A549 (cell line): ENCODE measurements around the gene ANTKMT. TPM values are rescaled to one million over a fixed set of nuclear protein-coding genes. Genes with fewer than 3 reads are reported as not detected.

Source experiments
- ATAC-seq, 2 experiments: fragments of 200-7000 bp in 1 of 2; fragments of >200 bp in 1 of 2; cut with Nextera tagmentation in 1 of 2; cut with Tn5 transposase in 1 of 2; 3 replicates each; pipeline versions ENCODE4 v1.8.0 to v1.9.1; 2018 to 2020; ENCODE audit warnings: mild to moderate bottlenecking in 1 of 2, moderate library complexity in 1 of 2
- CTCF ChIA-PET: fragments of 300-600 bp; sonication (Branson Sonifier 250); formaldehyde crosslinking; extraction: SDS; loops from one replicate; lab custom pipeline; 2021; ENCODE audit warnings: antibody characterized with exemption, inconsistent platforms; lab: Yijun Ruan, JAX
- POLR2A ChIA-PET: fragments of 350-600 bp; formaldehyde crosslinking; extraction: SDS; loops from one replicate; lab custom pipeline; 2021; ENCODE audit warnings: antibody characterized with exemption, inconsistent platforms; lab: Yijun Ruan, JAX
- DNase-seq, 2 experiments: peaks; one replicate each; pipeline versions ENCODE4 v3.0.0 to v3.0.0-alpha.2; 2011 to 2016; ENCODE audit warnings: low read depth in 1 of 2, low spot score in 1 of 2
- FAIRE-seq: peaks from 2 replicates; lab custom pipeline; 2011; peaks lifted over from hg19 to GRCh38; lab: Jason Lieb, UNC
- H3K27ac ChIP-seq, 2 experiments: fragments of >200 bp; sonication (Bioruptor Twin); formaldehyde crosslinking; 3 replicates each; pipeline ENCODE4 v1.5.1; 2016 to 2017
- H3K4me1 ChIP-seq: fragments of >200 bp; sonication (Bioruptor Twin); formaldehyde crosslinking; 3 replicates; pipeline ENCODE4 v1.6.1; 2016
- H3K4me2 ChIP-seq: fragments of >200 bp; sonication (Bioruptor Twin); formaldehyde crosslinking; 3 replicates; pipeline ENCODE4 v1.6.1; 2016
- H3K4me3 ChIP-seq: fragments of >200 bp; sonication (Bioruptor Twin); formaldehyde crosslinking; 3 replicates; pipeline ENCODE4 v1.5.1; 2016
- H3K9me3 ChIP-seq: fragments of >200 bp; sonication (Bioruptor Twin); formaldehyde crosslinking; 3 replicates; pipeline ENCODE4 v1.6.1; 2016
- ATOH8 ChIP-seq: fragments of 250-450 bp; sonication (Bioruptor Pico); IDR thresholded peaks from 2 replicates; pipeline ENCODE4 v1.5.0; 2020; ENCODE audit warnings: low read depth, mild to moderate bottlenecking, moderate library complexity
- BCL3 ChIP-seq: fragments of >200 bp; sonication (Bioruptor Twin); formaldehyde crosslinking; IDR thresholded peaks from 3 replicates; pipeline ENCODE4 v1.6.1; 2016
- EHF ChIP-seq: fragments of 250-450 bp; sonication (Bioruptor Pico); IDR thresholded peaks from 2 replicates; pipeline ENCODE4 v1.5.0; 2020; ENCODE audit warnings: mild to moderate bottlenecking
- FOSL2 ChIP-seq, 2 experiments: fragments of 450-650 bp in 1 of 2; fragments of >200 bp in 1 of 2; sonication (Bioruptor Twin) in 1 of 2; formaldehyde crosslinking; IDR thresholded peaks; 2 replicates each; pipeline versions ENCODE4 v1.5.0 to v1.6.1; 2016 to 2020; ENCODE audit warnings: mild to moderate bottlenecking in 1 of 2, moderate library complexity in 1 of 2
- HOXB5 ChIP-seq: fragments of 250-450 bp; sonication (Bioruptor Pico); IDR thresholded peaks from 2 replicates; pipeline ENCODE4 v1.5.0; 2020; ENCODE audit warnings: mild to moderate bottlenecking, moderate library complexity
- JUNB ChIP-seq: fragments of >200 bp; sonication (Bioruptor Twin); formaldehyde crosslinking; IDR thresholded peaks from 2 replicates; pipeline ENCODE4 v1.6.1; 2016
- KDM5A ChIP-seq: fragments of 200-600 bp; sonication (generic); IDR thresholded peaks from 2 replicates; pipeline ENCODE4 v1.6.1; 2016; ENCODE audit warnings: antibody characterized with exemption, mild to moderate bottlenecking
- MAFK ChIP-seq: fragments of 450-650 bp; IDR thresholded peaks from 2 replicates; pipeline ENCODE4 v1.6.1; 2014; ENCODE audit not compliant: partially characterized antibody
- MYC ChIP-seq: IDR thresholded peaks from 2 replicates; pipeline ENCODE4 v1.6.1; 2012; ENCODE audit warnings: mild to moderate bottlenecking, inconsistent platforms, low read length, improper control_type of control experiment, borderline replicate concordance
- NR3C1 ChIP-seq: fragments of >200 bp; sonication (Bioruptor Twin); formaldehyde crosslinking; IDR thresholded peaks from 3 replicates; pipeline ENCODE4 v1.6.1; 2017
- PBX3 ChIP-seq: IDR thresholded peaks from 2 replicates; pipeline ENCODE4 v1.6.1; 2012
- PHF8 ChIP-seq: fragments of 200-600 bp; sonication (generic); IDR thresholded peaks from 2 replicates; pipeline ENCODE4 v1.6.1; 2016; ENCODE audit warnings: low read depth, mild to moderate bottlenecking, antibody characterized with exemption, moderate library complexity, borderline replicate concordance
- POLR2A ChIP-seq: IDR thresholded peaks from 2 replicates; pipeline ENCODE4 v1.6.1; 2012; ENCODE audit warnings: mild to moderate bottlenecking, low read length
- RCOR1 ChIP-seq: fragments of 150-350 bp; IDR thresholded peaks from 2 replicates; pipeline ENCODE4 v1.6.1; 2014; ENCODE audit warnings: antibody characterized with exemption, low read length, low read depth
- TP53 ChIP-seq: fragments of 250-450 bp; sonication (Bioruptor Pico); IDR thresholded peaks from 2 replicates; pipeline ENCODE4 v1.5.0; 2021; ENCODE audit warnings: mild to moderate bottlenecking, moderate library complexity
- ZC3H11A ChIP-seq: fragments of 450-650 bp; IDR thresholded peaks from 2 replicates; pipeline ENCODE4 v1.6.1; 2014; ENCODE audit warnings: antibody characterized with exemption, mild to moderate bottlenecking
- ZNF302 ChIP-seq: fragments of 250-450 bp; sonication (Bioruptor Pico); IDR thresholded peaks from 2 replicates; pipeline ENCODE4 v1.9.0; 2021; ENCODE audit warnings: inconsistent platforms, mild to moderate bottlenecking, moderate library complexity
- WGBS: methylation state at CpG from one replicate; pipeline ENCODE4 v1.1.6; 2017; ENCODE audit errors: missing lambda C conversion rate; 5-methylcytosine and 5-hydroxymethylcytosine counted together
- polyA plus RNA-seq, 4 experiments: library from polyadenylated mRNA; depleted of rRNA in 3 of 4; stranded (reverse); fragments of >200 nt; fragmentation: RNase III in 1 of 4; extraction: RNeasy Plus Mini Kit Qiagen cat#74134 plus additional on column Dnase treatment in 1 of 4; gene quantifications; 2 replicates in 3 of 4; 3 replicates in 1 of 4; pipeline ENCODE4 v1.2.3, GENCODE V29; 2011 to 2017

ANTKMT gene
- polyA plus RNA-seq, 2 of the 4 experiments (the other 2 are of a cell fraction), result 11.9 to 55.8 TPM

- TF ChIP-seq POLR2A (no peak), EHF (CRISPR knock-in tag) (no peak), BCL3 (no peak), FOSL2 (IDR thresholded peaks at IDR 0.05) (no peak), FOSL2 (CRISPR knock-in tag; IDR thresholded peaks at IDR 0.05) (no peak), MAFK (no peak), PHF8 (no peak), PBX3 (no peak), MYC (no peak)
- ChIA-PET CTCF (interaction anchor here (1.7 to 25.1 kb wide), 4 partner anchors 10 to 80 kb away, joined by 5 to 656 read pairs (median 92); partner anchors contain the start of genes ANTKMT, CCDC78, CHTF18 and CIAO3), POLR2A (interaction anchor here (0.9 to 1.6 kb wide), 4 partner anchors 14 to 82 kb away, joined by 3 to 6 read pairs (median 4); partner anchors contain the start of genes ANTKMT, CHTF18 and RPUSD1)
- WGBS, result 6% methylated on average over 31 of the region's 49 CpGs
- H3K9me3 ChIP-seq, result no peaks in the 10 kb centered on the region
- H3K4me3 ChIP-seq, result peak overlapping the region; percentile 59
- peak overlapping the region; percentile 73 to 75; a peak in 5 of 6 replicates for H3K27ac ChIP-seq
- H3K4me2 ChIP-seq, result peak overlapping the region; percentile 100
- DNase-seq (no peak), FAIRE-seq (no peak), ATAC-seq (peak; percentile 9 to 41; a peak in 3 of 6 replicates)
- H3K4me1 ChIP-seq, result peaks cover 42% of the 10 kb centered on the region
Measured at GRCh38 chr16:706189-707061, 14.5 kb upstream of the ANTKMT start.

- Histone ChIP-seq H3K27ac (peak overlapping the region in 1 of 2 experiments; percentile 73; a peak in 1 of 6 replicates), H3K4me3 (peak overlapping the region; percentile 59; the same call in 2 of the 3 replicates), H3K4me2 (peak overlapping the region; percentile 100; the same call in 2 of the 3 replicates), H3K4me1 (peaks cover 49% of the 10 kb centered on the region), H3K9me3 (no peaks in the 10 kb centered on the region)
- no peak for FAIRE-seq
- DNase-seq, result peak in 1 of 2 experiments; percentile 57
- no peak for TF ChIP-seq EHF (CRISPR knock-in tag)
- TF ChIP-seq ZC3H11A, result no peak
- TF ChIP-seq FOSL2 (IDR thresholded peaks at IDR 0.05), result no peak
- TF ChIP-seq FOSL2 (CRISPR knock-in tag; IDR thresholded peaks at IDR 0.05), result no peak
- TF ChIP-seq KDM5A, result no peak
- TF ChIP-seq HOXB5, result no peak
- TF ChIP-seq TP53 (CRISPR knock-in tag), result no peak
- TF ChIP-seq MAFK, result no peak
- TF ChIP-seq POLR2A, result no peak
- TF ChIP-seq ZNF302 (CRISPR knock-in tag), result no peak
- TF ChIP-seq JUNB, result no peak
- no peak for TF ChIP-seq RCOR1
- TF ChIP-seq ATOH8, result no peak
- no peak for TF ChIP-seq NR3C1
- WGBS, result 28% methylated on average over 4 of the region's 14 CpGs
- POLR2A ChIA-PET, result interaction anchor here (0.9 to 2.0 kb wide), 5 partner anchors 12 to 81 kb away, joined by 3 to 6 read pairs (median 5); partner anchors contain the start of genes ANTKMT, CHTF18 and RPUSD1
- ATAC-seq, result peak; percentile 11 to 12; a peak in 5 of 6 replicates
- CTCF ChIA-PET, result interaction anchor here (1.2 to 25.1 kb wide), 5 partner anchors 9 to 79 kb away, joined by 3 to 656 read pairs (median 15); partner anchors contain the start of genes ANTKMT, CCDC78, CHTF18 and CIAO3
Measured at GRCh38 chr16:707062-707538, 13.8 kb upstream of the ANTKMT start.
